Measurements from ENCODE around the gene USP17L26.
A peak's percentile ranks its signal among the peaks of the same experiment; 100 is the strongest.
"Not testable (repeated sequence)": the region's sequence is repeated elsewhere in the genome, so short reads cannot be mapped to it uniquely, and the experiment has no call there.

USP17L26 gene

GRCh38 chr4:9334358-9334757 lies at the start of gene USP17L26:
Gene USP17L26, plus strand, starts transcription at chr4:9334658. Its CDS starts 0 bp downstream, at chr4:9334658.
- DNase-seq = not testable (repeated sequence)

- DNase-seq = not testable (repeated sequence)
Observed at GRCh38 chr4:9324191-9324590, 10.3 kb upstream of the USP17L26 start.

- not testable (repeated sequence) for DNase-seq
Observed at GRCh38 chr4:9324865-9325264, 9.6 kb upstream of the USP17L26 start, which contains the start of gene USP17L24. Gene USP17L24, plus strand, starts transcription at chr4:9325165. Its CDS starts 0 bp downstream, at chr4:9325165.

GRCh38 chr4:9329611-9330010 lies 4.8 kb upstream of the USP17L26 start, which contains the start of gene USP17L25:
Gene USP17L25, plus strand, starts transcription at chr4:9329911. Its CDS starts 0 bp downstream, at chr4:9329911.
- not testable (repeated sequence) for DNase-seq

GRCh38 chr4:9339103-9339502 lies 4.6 kb downstream of the USP17L26 start, which contains the start of gene USP17L5:
Gene USP17L5, plus strand, starts transcription at chr4:9339403. Its CDS starts 0 bp downstream, at chr4:9339403.
- DNase-seq = not testable (repeated sequence)

- DNase-seq = not testable (repeated sequence)
Observed at GRCh38 chr4:9343848-9344247, 9.4 kb downstream of the USP17L26 start, which contains the start of gene USP17L27. Gene USP17L27, plus strand, starts transcription at chr4:9344148. Its CDS starts 0 bp downstream, at chr4:9344148.

- DNase-seq = not testable (repeated sequence)
Observed at GRCh38 chr4:9348593-9348992, 14.1 kb downstream of the USP17L26 start, which contains the start of gene USP17L28. Gene USP17L28, plus strand, starts transcription at chr4:9348893. Its CDS starts 0 bp downstream, at chr4:9348893.

GRCh38 chr4:9350866-9351265 lies 16.4 kb downstream of the USP17L26 start:
- DNase-seq = peak; percentile 33

GRCh38 chr4:9353338-9353737 lies 18.9 kb downstream of the USP17L26 start, which contains the start of gene USP17L29:
Gene USP17L29, plus strand, starts transcription at chr4:9353638. Its CDS starts 0 bp downstream, at chr4:9353638.
- DNase-seq = not testable (repeated sequence)

GRCh38 chr4:9362829-9363228 lies 28.4 kb downstream of the USP17L26 start, which contains the start of gene USP17L30:
Gene USP17L30, plus strand, starts transcription at chr4:9363129. Its CDS starts 0 bp downstream, at chr4:9363129.
- DNase-seq = not testable (repeated sequence)

GRCh38 chr4:9379881-9380280 lies 45.4 kb downstream of the USP17L26 start:
- DNase-seq = not testable (repeated sequence)

GRCh38 chr4:9381012-9381534 lies 46.6 kb downstream of the USP17L26 start:
- DNase-seq = peak; percentile 53

GRCh38 chr4:9384126-9384525 lies 49.7 kb downstream of the USP17L26 start:
- DNase-seq = no peak

Measured in CD4-positive, alpha-beta T cell treated with Interleukin-15 for 1 hour (primary cell).